OCI-LY7 (cell line): Measurements from ENCODE around the gene PPP6R3. TPM values are rescaled to one million over a fixed set of nuclear protein-coding genes. Genes with fewer than 3 reads are reported as not detected.

Source experiments
- BruUV-seq: library from RNA; stranded (reverse); fragments of 400-500 nt; replicated peaks from 2 replicates; lab custom pipeline; 2021; lab: Mats Ljungman, UMichigan
- CTCF ChIA-PET: fragments of 300-600 bp; sonication (Branson Sonifier 250); formaldehyde crosslinking; loops from one replicate; lab custom pipeline; 2022; ENCODE audit warnings: antibody characterized with exemption; ENCODE audit not compliant: unreplicated experiment; lab: Charles Lee
- POLR2A ChIA-PET: fragments of 300-600 bp; sonication (Branson Sonifier 250); formaldehyde crosslinking; loops from one replicate; lab custom pipeline; 2022; ENCODE audit warnings: antibody characterized with exemption; lab: Charles Lee
- DNase-seq: peaks from one replicate; pipeline ENCODE4 v3.0.0-alpha.2; 2015; ENCODE audit warnings: low spot score
- H2AFZ ChIP-seq: fragments of 200-600 bp; sonication (generic), shearing (Covaris generic); 2 replicates; pipeline ENCODE4 v1.6.1; 2014; ENCODE audit warnings: mild to moderate bottlenecking, antibody characterized with exemption, low read length, moderate library complexity
- H3K27ac ChIP-seq: fragments of 200-600 bp; sonication (generic); 2 replicates; pipeline ENCODE4 v1.5.1; 2014; ENCODE audit warnings: mixed run types, low read depth, mild to moderate bottlenecking, moderate library complexity, low read length, inconsistent platforms; ENCODE audit not compliant: poor library complexity, severe bottlenecking
- H3K36me3 ChIP-seq: fragments of 200-600 bp; sonication (generic); 2 replicates; pipeline ENCODE4 v1.6.1; 2014; ENCODE audit warnings: mild to moderate bottlenecking, antibody characterized with exemption, low read length, moderate library complexity, mixed read lengths; ENCODE audit not compliant: insufficient read depth
- H3K4me1 ChIP-seq: fragments of 200-600 bp; sonication (generic); 2 replicates; pipeline ENCODE4 v1.5.1; 2014; ENCODE audit warnings: mild to moderate bottlenecking, low read length; ENCODE audit not compliant: insufficient read depth, poor library complexity, severe bottlenecking
- H3K4me2 ChIP-seq: fragments of 200-600 bp; sonication (generic); 2 replicates; pipeline ENCODE4 v1.6.1; 2014; ENCODE audit warnings: mild to moderate bottlenecking, low read length
- H3K4me3 ChIP-seq: fragments of 200-600 bp; sonication (generic); 2 replicates; pipeline ENCODE4 v1.5.1; 2014; ENCODE audit warnings: mild to moderate bottlenecking, low read depth, low read length; ENCODE audit not compliant: poor library complexity, severe bottlenecking
- H3K79me2 ChIP-seq: fragments of 200-600 bp; sonication (generic); 2 replicates; pipeline ENCODE4 v1.6.1; 2016; ENCODE audit warnings: low read depth, mild to moderate bottlenecking, low read length, moderate library complexity, mixed read lengths; ENCODE audit not compliant: insufficient read depth
- H3K9me2 ChIP-seq: fragments of 200-600 bp; sonication (generic); 2 replicates; pipeline ENCODE4 v1.6.1; 2016; ENCODE audit warnings: mild to moderate bottlenecking, low read length, mixed read lengths; ENCODE audit not compliant: insufficient read depth
- H3K9me3 ChIP-seq: fragments of 200-600 bp; sonication (generic); 2 replicates; pipeline ENCODE4 v1.6.1; 2014; ENCODE audit warnings: mild to moderate bottlenecking, mixed run types, low read length, mixed read lengths
- H4K20me1 ChIP-seq: fragments of 200-600 bp; sonication (generic); 2 replicates; pipeline ENCODE4 v1.6.1; 2014; ENCODE audit warnings: mild to moderate bottlenecking, antibody characterized with exemption, low read length, moderate library complexity, mixed read lengths; ENCODE audit not compliant: insufficient read depth
- EZH2phosphoT487 ChIP-seq: fragments of 200-600 bp; sonication (generic); IDR thresholded peaks from 2 replicates; pipeline ENCODE4 v1.6.1; 2018; ENCODE audit warnings: low read depth, borderline replicate concordance, mild to moderate bottlenecking, mixed run types, antibody characterized with exemption, low read length, moderate library complexity, mixed read lengths
- intact Hi-C: fragments of 100-400 bp; cut with micrococcal nuclease; formaldehyde crosslinking; loops from one replicate; pipeline ENCODE4 v1.10.0; 2022; ENCODE audit not compliant: unreplicated experiment
- total RNA-seq, 2 experiments: library from RNA; depleted of rRNA in 1 of 2; stranded (reverse); fragments of >200 nt in 1 of 2; shearing (Covaris generic) in 1 of 2; gene quantifications; 2 replicates each; pipeline ENCODE4 v1.2.3, GENCODE V29; 2014 to 2022
- TF ChIP-seq, protein P1 (sequence below): fragments of 200-600 bp; sonication (generic); conservative IDR thresholded peaks from 2 replicates; pipeline ENCODE4 v1.5.1; 2014; ENCODE audit warnings: mild to moderate bottlenecking, antibody characterized with exemption, low read length, moderate library complexity, mixed read lengths

PPP6R3 gene
- total RNA-seq, 2 experiments from 2014 or later: 122 to 151 TPM

DNA sequence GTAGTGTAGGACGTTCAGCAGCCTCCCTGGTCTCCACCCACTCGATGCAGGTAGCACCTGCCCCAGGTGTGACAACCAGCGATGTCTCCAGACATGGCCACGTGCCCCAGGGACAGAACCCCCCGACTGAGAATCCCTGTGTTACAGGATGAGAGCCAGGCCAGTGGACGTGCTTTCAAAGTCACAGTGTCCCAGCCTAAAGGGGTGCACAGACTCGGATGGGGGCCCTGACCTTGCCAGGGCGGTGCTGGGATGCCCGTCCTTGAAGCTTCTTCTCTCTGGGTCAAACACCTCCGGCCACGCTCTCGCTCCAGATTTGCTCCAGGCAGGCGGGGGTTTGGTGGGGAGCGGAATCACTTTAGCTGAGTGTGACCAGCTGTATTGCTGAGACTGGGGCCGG lies 200.5 kb downstream of the PPP6R3 start:
- H3K4me3 ChIP-seq: no peak overlapping the region
- POLR2A ChIA-PET: no interaction called here
- H3K27ac ChIP-seq: no peak overlapping the region
- H3K9me3 ChIP-seq: no peaks in the 10 kb centered on the region
- H3K79me2 ChIP-seq: no peaks in the 10 kb centered on the region
- H3K9me2 ChIP-seq: no peaks in the 10 kb centered on the region
- H4K20me1 ChIP-seq: no peaks in the 10 kb centered on the region
- CTCF ChIA-PET: no interaction called here
- H2AFZ ChIP-seq: no peak overlapping the region
- no peaks in the 10 kb centered on the region for H3K4me1 ChIP-seq
- H3K4me2 ChIP-seq: no peak overlapping the region
- TF ChIP-seq EZH2phosphoT487: no peak
- TF ChIP-seq, protein P1, sequence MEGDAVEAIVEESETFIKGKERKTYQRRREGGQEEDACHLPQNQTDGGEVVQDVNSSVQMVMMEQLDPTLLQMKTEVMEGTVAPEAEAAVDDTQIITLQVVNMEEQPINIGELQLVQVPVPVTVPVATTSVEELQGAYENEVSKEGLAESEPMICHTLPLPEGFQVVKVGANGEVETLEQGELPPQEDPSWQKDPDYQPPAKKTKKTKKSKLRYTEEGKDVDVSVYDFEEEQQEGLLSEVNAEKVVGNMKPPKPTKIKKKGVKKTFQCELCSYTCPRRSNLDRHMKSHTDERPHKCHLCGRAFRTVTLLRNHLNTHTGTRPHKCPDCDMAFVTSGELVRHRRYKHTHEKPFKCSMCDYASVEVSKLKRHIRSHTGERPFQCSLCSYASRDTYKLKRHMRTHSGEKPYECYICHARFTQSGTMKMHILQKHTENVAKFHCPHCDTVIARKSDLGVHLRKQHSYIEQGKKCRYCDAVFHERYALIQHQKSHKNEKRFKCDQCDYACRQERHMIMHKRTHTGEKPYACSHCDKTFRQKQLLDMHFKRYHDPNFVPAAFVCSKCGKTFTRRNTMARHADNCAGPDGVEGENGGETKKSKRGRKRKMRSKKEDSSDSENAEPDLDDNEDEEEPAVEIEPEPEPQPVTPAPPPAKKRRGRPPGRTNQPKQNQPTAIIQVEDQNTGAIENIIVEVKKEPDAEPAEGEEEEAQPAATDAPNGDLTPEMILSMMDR: no peak
- intact Hi-C loops: no loop called here
- no TSS peak for BruUV-seq
- no peaks in the 10 kb centered on the region for H3K36me3 ChIP-seq
- DNase-seq: no peak

DNA sequence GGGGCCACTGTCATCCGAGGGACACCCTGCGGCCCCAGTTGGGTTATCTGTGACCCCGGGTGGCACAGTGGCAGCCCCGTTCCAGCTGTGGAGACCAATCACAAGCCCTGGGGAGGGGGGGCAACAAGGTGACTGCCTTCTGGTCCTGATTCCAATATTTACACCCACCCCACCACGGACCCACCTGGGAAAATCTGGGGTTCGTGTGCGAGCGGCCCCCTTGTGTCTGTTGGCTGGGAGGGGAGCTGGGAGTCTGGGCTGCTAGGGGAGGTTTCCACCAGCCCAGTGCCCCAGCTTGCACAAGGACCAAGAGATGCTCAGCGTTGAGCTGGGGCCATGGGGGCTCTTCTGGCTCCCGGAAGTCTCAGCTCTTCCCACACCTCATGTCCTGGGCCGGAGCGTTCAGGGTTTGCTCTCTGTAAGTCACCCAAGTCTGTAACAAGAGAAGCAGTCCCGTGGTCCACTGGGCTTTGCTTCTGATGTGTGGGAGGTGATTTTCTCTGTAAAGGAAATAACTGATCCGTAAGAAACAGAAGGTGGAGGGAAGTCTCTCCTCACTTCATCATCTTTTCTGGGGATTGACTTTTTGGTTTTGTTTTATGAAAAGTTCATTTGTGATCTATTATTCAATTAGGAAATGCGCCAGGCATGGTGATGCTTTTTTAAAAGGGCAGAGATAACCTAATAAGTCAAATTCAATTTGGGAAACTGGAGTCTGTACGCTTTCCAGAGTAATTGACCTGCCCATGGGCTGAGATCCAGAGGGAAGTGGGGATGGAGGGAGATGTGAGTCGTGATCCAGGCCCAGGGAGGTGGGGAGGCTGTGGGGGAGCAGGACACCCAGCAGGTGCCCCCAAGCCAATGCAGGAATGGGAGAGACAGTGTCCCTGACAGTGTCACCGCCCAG lies 201.4 kb downstream of the PPP6R3 start:
- no peak overlapping the region for H3K27ac ChIP-seq
- ChIA-PET POLR2A (no interaction called here), CTCF (no interaction called here)
- no peak overlapping the region for H3K4me3 ChIP-seq
- H4K20me1 ChIP-seq: no peaks in the 10 kb centered on the region
- intact Hi-C loops: no loop called here
- TF ChIP-seq, protein P1: no peak
- TF ChIP-seq EZH2phosphoT487: no peak
- DNase-seq: no peak
- H3K9me3 ChIP-seq: no peaks in the 10 kb centered on the region
- no peaks in the 10 kb centered on the region for H3K79me2 ChIP-seq
- H3K9me2 ChIP-seq: no peaks in the 10 kb centered on the region
- H2AFZ ChIP-seq: no peak overlapping the region
- H3K4me2 ChIP-seq: no peak overlapping the region
- no TSS peak for BruUV-seq
- no peaks in the 10 kb centered on the region for H3K4me1 ChIP-seq
- H3K36me3 ChIP-seq: no peaks in the 10 kb centered on the region

DNA sequence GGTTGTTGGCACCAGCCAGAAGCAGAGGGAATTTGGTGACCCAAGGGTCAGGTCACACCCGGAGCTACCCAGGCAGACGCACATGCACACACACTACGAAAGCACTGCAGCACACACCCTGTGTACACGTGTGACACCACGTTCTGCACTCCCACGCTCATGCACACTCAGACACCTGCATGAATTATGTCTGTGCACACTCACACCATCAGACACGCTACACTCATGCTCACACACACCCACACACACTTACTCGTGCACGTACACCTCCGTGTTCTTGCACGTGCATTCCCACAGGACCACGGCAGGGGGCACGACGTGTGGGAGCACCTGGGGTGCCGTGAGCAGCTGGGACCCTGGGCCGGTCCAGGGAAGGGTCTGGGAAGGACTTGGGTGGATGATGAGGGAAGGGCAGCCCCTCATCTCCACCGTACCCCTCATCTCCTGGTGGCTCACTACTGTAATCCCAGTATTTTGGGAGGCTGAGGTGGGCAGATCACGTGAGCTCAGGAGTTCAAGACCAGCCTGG lies 203.0 kb downstream of the PPP6R3 start:
- Histone ChIP-seq H4K20me1 (no peaks in the 10 kb centered on the region), H3K9me3 (no peaks in the 10 kb centered on the region), H3K79me2 (no peaks in the 10 kb centered on the region), H3K36me3 (no peaks in the 10 kb centered on the region), H2AFZ (no peak overlapping the region), H3K27ac (no peak overlapping the region), H3K4me2 (no peak overlapping the region), H3K4me1 (no peaks in the 10 kb centered on the region), H3K9me2 (no peaks in the 10 kb centered on the region), H3K4me3 (no peak overlapping the region)
- DNase-seq: no peak
- ChIA-PET CTCF (no interaction called here), POLR2A (no interaction called here)
- no TSS peak for BruUV-seq
- TF ChIP-seq EZH2phosphoT487: no peak
- TF ChIP-seq, protein P1: no peak
- intact Hi-C loops: no loop called here
